Adrenal gland (tissue), 12 donors: ENCODE measurements around the gene DPEP2. TPM values are rescaled to one million over a fixed set of nuclear protein-coding genes. Genes with fewer than 3 reads are reported as not detected.

Experiments used
- DNase-seq, 7 donors: peaks; one replicate each; pipeline ENCODE4 v3.0.0-alpha.2; 2019 to 2020
- H3K27ac ChIP-seq, 5 donors: fragments of 200-600 bp; sonication (generic) in 4 of 5; 1 replicate in 3 of 5; 2 replicates in 2 of 5; pipeline versions ENCODE4 v1.5.1 to v1.8.0; 2016 to 2020; ENCODE audit warnings: mild to moderate bottlenecking in 1 of 5
- H3K27me3 ChIP-seq: fragments of 200-600 bp; 2 replicates; pipeline ENCODE4 v1.8.0; 2021
- H3K36me3 ChIP-seq, 2 donors: fragments of 200-600 bp; replicated peaks in 1 of 2; 1 replicate in 1 of 2; 2 replicates in 1 of 2; pipeline versions ENCODE4 v1.5.1 to v1.8.0; 2018 to 2022
- H3K4me1 ChIP-seq, 2 donors: fragments of 200-600 bp; replicated peaks in 1 of 2; 1 replicate in 1 of 2; 2 replicates in 1 of 2; pipeline versions ENCODE4 v1.5.1 to v1.8.0; 2018 to 2021
- H3K4me3 ChIP-seq, 4 donors: fragments of 200-600 bp; sonication (generic) in 3 of 4; one replicate each; pipeline ENCODE4 v1.5.1; 2016 to 2018
- H3K9me3 ChIP-seq, 3 donors: fragments of 200-600 bp; sonication (generic) in 1 of 3; replicated peaks in 1 of 3; 1 replicate in 2 of 3; 2 replicates in 1 of 3; pipeline versions ENCODE4 v1.5.1 to v1.8.0; 2016 to 2021
- CTCF ChIP-seq, 6 experiments: fragments of 450-650 bp in 4 of 6; fragments of 200-600 bp in 2 of 6; sonication (generic) in 1 of 6; IDR thresholded peaks; 1 replicate in 5 of 6; 2 replicates in 1 of 6; pipeline versions ENCODE4 v1.5.1 to v1.8.0; 2016 to 2021; ENCODE audit warnings: antibody characterized with exemption in 6 of 6, mild to moderate bottlenecking in 2 of 6, moderate library complexity in 1 of 6
- POLR2A ChIP-seq, 2 donors: fragments of 450-650 bp; IDR thresholded peaks; one replicate each; pipeline ENCODE4 v1.6.1; 2017; ENCODE audit warnings: antibody characterized with exemption in 2 of 2, mild to moderate bottlenecking in 2 of 2, moderate library complexity in 1 of 2
- WGBS, 4 donors: extraction: QIAGEN DNeasy Blood & Tissue Kit in 2 of 4; methylation state at CpG; one replicate each; pipeline versions ENCODE4 v1.1.5 to v1.1.7; 2013 to 2017; 5-methylcytosine and 5-hydroxymethylcytosine counted together
- intact Hi-C, 2 donors: fragments of 100-400 bp; cut with DNase I; formaldehyde crosslinking; loops; one replicate each; pipeline versions ENCODE4 v1.14.1 to v1.15.0; 2022 to 2023
- polyA plus RNA-seq, 3 donors: library from polyadenylated mRNA; stranded (reverse); fragments of 200-250 nt in 2 of 3; fragments of 350-450 nt in 1 of 3; fragmentation: Illumina TruSeq in 1 of 3; extraction: RNeasy Lipid Tissue Mini Kit (QIAGEN cat#74804) in 1 of 3; gene quantifications; one replicate each; pipeline ENCODE4 v1.2.3, GENCODE V29; 2013 to 2014
- total RNA-seq, 9 donors: library from RNA; depleted of rRNA in 4 of 9; stranded (reverse); fragments of >200 nt in 4 of 9; fragments of 120-200 nt in 1 of 9; fragmentation: NEBNext Ultra II Directional in 1 of 9; extraction: Animal tissue kit (Norgen Biotek cat#: 25700) in 1 of 9; gene quantifications; one replicate each; pipeline versions ENCODE4 v1.1.0 to v1.2.4, GENCODE V29; 2013 to 2023
- donor health status: healthy with polysubstance abuse.
- donor health status: Bipolar disorder and iron deficiency.
- donor health status: DM: yes; HTN: yes; CAD: no.
- donor health status: DM: no; HTN: no; CAD: no.
- donor health status: DM: no; HTN: no; CAD: no.
- donor health status: DM: yes; HTN: yes; CAD: no.

The DPEP2 gene
- total and polyA plus RNA-seq, 12 donors = 0.27 to 8.4 (median 1.4) TPM

DNA sequence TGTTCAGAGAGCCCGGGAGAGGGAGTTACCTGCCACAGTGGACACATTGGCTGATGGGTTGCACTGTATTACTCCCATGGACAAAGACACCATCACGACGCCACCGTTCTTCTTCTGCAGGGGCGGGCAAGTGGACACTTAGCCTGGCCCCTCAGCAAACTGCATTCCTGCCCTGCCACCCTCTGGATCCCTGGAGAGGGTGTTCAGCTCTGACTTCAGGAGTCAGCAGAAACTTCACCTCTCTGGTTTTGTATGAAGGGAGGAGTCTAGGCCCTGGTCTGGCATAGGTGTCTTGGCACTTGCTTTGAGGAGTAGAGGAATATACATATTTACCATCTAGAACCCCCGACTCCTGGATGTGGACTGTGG is 9.3 kb downstream of the DPEP2 start:
- intact Hi-C loops = loop anchor here in 1 of 2 donors (5.0 to 10.0 kb wide), 2 partner anchors 55 to 242 kb away; no protein-coding TSS in a partner anchor
- WGBS, 4 donors = 79 to 93% (median 88%) methylated on average over 3 to 6 of the region's 6 CpGs
- no peak for DNase-seq

GRCh38 chr16:67989322-67990017 is 9.8 kb downstream of the DPEP2 start:
- peaks cover 3 to 20% of the 10 kb centered on the region in 2 donors for H3K4me1 ChIP-seq
- H3K27ac ChIP-seq = no peak overlapping the region
- no peak for DNase-seq
- H3K27me3 ChIP-seq = no peaks in the 10 kb centered on the region
- WGBS, 4 donors = 83 to 93% (median 88%) methylated on average over 6 to 8 of the region's 8 CpGs
- H3K9me3 ChIP-seq = no peaks in the 10 kb centered on the region
- TF ChIP-seq POLR2A (IDR thresholded peaks at IDR 0.05) (no peak), CTCF (IDR thresholded peaks at IDR 0.05) (no peak)
- intact Hi-C loops = loop anchor here (5.0 to 10.0 kb wide), 3 partner anchors 55 to 243 kb away; no protein-coding TSS in a partner anchor
- H3K36me3 ChIP-seq = no peaks in the 10 kb centered on the region
- no peak overlapping the region for H3K4me3 ChIP-seq

More for the DNA sequence above, 9.3 kb downstream of the DPEP2 start:
- no peaks in the 10 kb centered on the region for H3K9me3 ChIP-seq
- no peak overlapping the region for H3K27ac ChIP-seq
- peaks cover 3 to 14% of the 10 kb centered on the region in 2 donors for H3K4me1 ChIP-seq
- no peaks in the 10 kb centered on the region for H3K36me3 ChIP-seq
- no peak for TF ChIP-seq POLR2A (IDR thresholded peaks at IDR 0.05)
- no peak for TF ChIP-seq CTCF (IDR thresholded peaks at IDR 0.05)
- no peaks in the 10 kb centered on the region for H3K27me3 ChIP-seq
- no peak overlapping the region for H3K4me3 ChIP-seq

- no peaks in the 10 kb centered on the region for H3K27me3 ChIP-seq
- WGBS, 4 donors = 76 to 81% (median 81%) methylated on average over 3 of the region's 3 CpGs
- H3K27ac ChIP-seq = no peak overlapping the region
- H3K9me3 ChIP-seq = no peaks in the 10 kb centered on the region
- no peak for TF ChIP-seq POLR2A (IDR thresholded peaks at IDR 0.05)
- TF ChIP-seq CTCF (IDR thresholded peaks at IDR 0.05) = no peak
- H3K4me3 ChIP-seq = no peak overlapping the region
- H3K36me3 ChIP-seq = no peaks in the 10 kb centered on the region
- DNase-seq = no peak
- H3K4me1 ChIP-seq = peaks cover 3 to 26% of the 10 kb centered on the region in 2 donors
- intact Hi-C loops = loop anchor here in 1 of 2 donors (10.0 kb wide), 1 partner anchor 236 kb away; no protein-coding TSS in a partner anchor
Measured at GRCh38 chr16:67988675-67989074, 10.6 kb downstream of the DPEP2 start.

DNA sequence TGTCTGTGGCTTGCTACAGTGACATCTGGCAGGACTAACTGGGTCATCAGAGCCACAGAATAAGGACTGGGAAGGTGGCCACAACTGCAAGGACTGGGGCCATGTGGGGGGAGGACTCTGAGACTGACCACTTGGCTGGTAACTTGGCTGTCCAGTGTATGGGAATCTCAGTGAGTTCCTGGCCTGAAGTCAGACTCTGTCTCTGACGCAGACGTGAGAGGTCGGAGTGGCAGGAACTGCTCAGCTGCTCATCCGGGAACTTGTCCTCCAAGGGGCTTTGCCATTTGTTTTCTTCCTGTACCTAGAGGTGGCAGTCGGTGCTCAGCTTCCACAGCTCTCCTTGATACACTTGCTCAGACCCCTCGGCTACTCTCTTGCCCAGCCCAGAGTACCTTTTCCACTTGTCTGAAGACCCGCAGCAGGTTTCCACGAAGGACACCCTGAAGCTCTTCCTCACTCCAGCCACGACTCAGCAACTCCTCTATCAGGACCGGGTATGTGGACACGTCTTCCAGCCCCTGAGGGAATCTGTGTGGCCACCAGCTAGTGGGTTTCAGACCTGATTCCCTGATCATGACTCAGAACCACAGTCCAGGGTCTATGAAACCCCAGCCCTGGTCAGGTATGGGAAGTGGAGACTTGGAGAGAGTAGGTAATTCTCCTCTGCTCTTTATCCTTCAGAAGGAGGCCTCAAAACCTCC is 11.7 kb downstream of the DPEP2 start:
- H3K9me3 ChIP-seq = no peaks in the 10 kb centered on the region
- peak overlapping the region in 3 of 5 donors; percentile 26 to 72 (median 64) for H3K27ac ChIP-seq
- intact Hi-C loops = loop anchor here in 1 of 2 donors (10.0 kb wide), 1 partner anchor 237 kb away; no protein-coding TSS in a partner anchor
- no peaks in the 10 kb centered on the region for H3K36me3 ChIP-seq
- H3K27me3 ChIP-seq = no peaks in the 10 kb centered on the region
- H3K4me3 ChIP-seq = no peak overlapping the region
- TF ChIP-seq POLR2A (IDR thresholded peaks at IDR 0.05) (no peak), CTCF (IDR thresholded peaks at IDR 0.05) (no peak)
- 65 to 80% (median 66%) methylated on average over 11 of the region's 11 CpGs for WGBS, 4 donors
- H3K4me1 ChIP-seq = peaks cover 0 to 19% of the 10 kb centered on the region in 2 donors
- peak in 6 of 7 donors; percentile 44 to 77 (median 52) for DNase-seq
